AG04450 (cell line): ENCODE results near the gene NME1. TPM values are rescaled to one million over a fixed set of nuclear protein-coding genes. Genes with fewer than 3 reads are reported as not detected.
"Not testable (repeated sequence)": the region's sequence is repeated elsewhere in the genome, so short reads cannot be mapped to it uniquely, and the experiment has no call there.

Source experiments
- CTCF ChIA-PET: fragments of 300-600, 350-600 bp; formaldehyde crosslinking; extraction: SDS; loops from one replicate; lab custom pipeline; 2022; ENCODE audit warnings: antibody characterized with exemption, inconsistent platforms; lab: Charles Lee
- POLR2A ChIA-PET: fragments of 350-600 bp; formaldehyde crosslinking; extraction: SDS; loops from one replicate; lab custom pipeline; 2021; ENCODE audit warnings: antibody characterized with exemption, inconsistent platforms; lab: Yijun Ruan, JAX
- DNase-seq: peaks from one replicate; pipeline ENCODE4 v3.0.0-alpha.2; 2011; ENCODE audit warnings: low read depth, low spot score
- H3K27ac ChIP-seq: one replicate; pipeline ENCODE4 v1.5.1; 2012; ENCODE audit warnings: low read depth, low read length, control low read depth
- H3K27me3 ChIP-seq: one replicate; pipeline ENCODE4 v1.6.0; 2012; ENCODE audit warnings: low read length; ENCODE audit not compliant: control insufficient read depth, insufficient read depth
- H3K4me3 ChIP-seq: 2 replicates; pipeline ENCODE4 v1.5.1; 2011; ENCODE audit warnings: mild to moderate bottlenecking, low read depth, low read length, control low read depth
- H3K9me3 ChIP-seq: 2 replicates; pipeline ENCODE4 v1.5.1; 2012; ENCODE audit warnings: low read length; ENCODE audit not compliant: control insufficient read depth, insufficient read depth
- polyA minus RNA-seq: library from RNA; depleted of rRNA, polyadenylated mRNA; stranded (reverse); fragments of >200 nt; gene quantifications from 2 replicates; pipeline ENCODE4 v1.2.3, GENCODE V29; 2011; rRNA and poly(A)+ RNA removed
- polyA plus RNA-seq: library from polyadenylated mRNA; depleted of rRNA; stranded (reverse); fragments of >200 nt; gene quantifications from 2 replicates; pipeline ENCODE4 v1.2.3, GENCODE V29; 2011; rRNA removed
- TF ChIP-seq, protein P1 (sequence below): IDR thresholded peaks from 2 replicates; pipeline ENCODE4 v1.5.1; 2011; ENCODE audit warnings: low read depth, low read length, control low read depth, inconsistent platforms

NME1 gene
- polyA plus RNA-seq = 271 and 350 TPM in 2 replicates
- 61.7 and 69.7 TPM in 2 replicates for polyA minus RNA-seq

DNA sequence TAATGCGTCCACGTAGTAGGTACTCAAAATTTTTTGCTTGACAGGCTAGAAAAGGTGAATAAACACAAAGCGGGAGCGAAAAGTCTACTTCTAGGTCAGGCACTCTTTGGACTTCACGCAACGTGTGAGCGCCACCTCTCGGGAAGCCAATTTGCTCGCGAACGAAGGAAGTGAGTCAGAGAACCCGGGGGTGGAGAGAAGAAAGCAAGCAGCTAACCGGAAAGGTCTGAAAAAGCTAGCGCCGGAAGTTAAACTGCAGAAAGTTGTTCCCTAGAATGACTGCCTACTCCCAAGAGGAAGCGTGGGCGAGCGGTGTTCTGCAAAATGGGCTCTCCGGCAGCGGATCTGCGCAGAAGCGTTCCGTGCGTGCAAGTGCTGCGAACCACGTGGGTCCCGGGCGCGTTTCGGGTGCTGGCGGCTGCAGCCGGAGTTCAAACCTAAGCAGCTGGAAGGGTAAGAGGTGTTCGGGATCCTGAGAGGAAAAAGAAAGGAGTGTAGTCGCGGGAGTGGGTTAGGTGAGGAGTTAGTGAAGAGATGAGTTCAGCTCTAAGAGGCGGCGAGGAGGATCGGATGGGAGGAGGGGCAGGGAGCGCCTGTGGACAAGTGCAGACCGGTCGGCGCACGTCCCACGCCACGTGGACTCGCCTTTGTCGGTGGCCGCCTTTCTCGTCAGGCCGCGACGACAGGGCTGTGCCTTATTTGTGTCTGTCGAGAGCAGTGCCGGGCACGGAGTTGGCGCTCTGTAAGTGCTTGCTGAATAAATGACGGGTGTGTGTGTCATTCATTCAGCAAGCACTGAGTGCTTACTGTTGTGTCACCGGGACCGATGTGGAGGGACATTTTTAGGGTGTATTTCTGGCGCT is at the start of gene NME1:
NME1 (plus strand) TSS at position 350 of the 863 bp plus-strand sequence. CDS start 2,096 bp downstream, outside the sequence.
- ChIA-PET POLR2A (interaction anchor here (0.8 to 1.0 kb wide), 4 partner anchors 12 to 208 kb away, joined by 3 to 10 read pairs (median 4); partner anchors contain the start of genes NME2 and SPAG9), CTCF (interaction anchor here (0.6 to 7.4 kb wide), 39 partner anchors 9 to 305 kb away, joined by 3 to 204 read pairs (median 4); partner anchors contain the start of gene SPAG9)
- Histone ChIP-seq H3K27me3 (no peaks in the 10 kb centered on the region), H3K4me3 (peak within 1 kb of the TSS; percentile 92), H3K27ac (peak within 1 kb of the TSS; percentile 65), H3K9me3 (no peaks in the 10 kb centered on the region; the same call in 1 of the 2 replicates)
- TF ChIP-seq, protein P1, sequence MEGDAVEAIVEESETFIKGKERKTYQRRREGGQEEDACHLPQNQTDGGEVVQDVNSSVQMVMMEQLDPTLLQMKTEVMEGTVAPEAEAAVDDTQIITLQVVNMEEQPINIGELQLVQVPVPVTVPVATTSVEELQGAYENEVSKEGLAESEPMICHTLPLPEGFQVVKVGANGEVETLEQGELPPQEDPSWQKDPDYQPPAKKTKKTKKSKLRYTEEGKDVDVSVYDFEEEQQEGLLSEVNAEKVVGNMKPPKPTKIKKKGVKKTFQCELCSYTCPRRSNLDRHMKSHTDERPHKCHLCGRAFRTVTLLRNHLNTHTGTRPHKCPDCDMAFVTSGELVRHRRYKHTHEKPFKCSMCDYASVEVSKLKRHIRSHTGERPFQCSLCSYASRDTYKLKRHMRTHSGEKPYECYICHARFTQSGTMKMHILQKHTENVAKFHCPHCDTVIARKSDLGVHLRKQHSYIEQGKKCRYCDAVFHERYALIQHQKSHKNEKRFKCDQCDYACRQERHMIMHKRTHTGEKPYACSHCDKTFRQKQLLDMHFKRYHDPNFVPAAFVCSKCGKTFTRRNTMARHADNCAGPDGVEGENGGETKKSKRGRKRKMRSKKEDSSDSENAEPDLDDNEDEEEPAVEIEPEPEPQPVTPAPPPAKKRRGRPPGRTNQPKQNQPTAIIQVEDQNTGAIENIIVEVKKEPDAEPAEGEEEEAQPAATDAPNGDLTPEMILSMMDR = peak; percentile 86
- DNase-seq = peak; percentile 99

DNA sequence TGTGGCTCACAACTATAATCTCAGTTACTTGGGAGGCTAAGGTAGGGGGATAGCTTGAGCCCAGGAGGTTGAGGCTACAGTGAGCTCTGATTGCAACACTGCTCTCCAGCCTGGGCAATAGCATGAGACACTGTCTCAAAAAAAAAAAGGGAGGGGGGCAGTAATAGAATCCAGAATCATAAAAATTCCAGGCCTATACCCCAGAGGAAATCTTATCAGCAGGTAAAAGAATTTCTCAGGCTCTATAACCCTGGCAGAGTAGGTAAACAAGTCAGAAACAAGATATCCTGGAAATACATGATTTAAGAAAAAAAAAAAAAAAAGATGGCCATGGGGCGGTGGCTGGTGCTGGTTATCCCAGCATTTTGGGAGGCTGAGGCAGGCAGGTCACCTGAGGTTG is 45.6 kb upstream of the NME1 start:
- TF ChIP-seq, protein P1 = no peak
- no peak for DNase-seq
- Histone ChIP-seq H3K9me3 (no peaks in the 10 kb centered on the region), H3K27ac (no peak overlapping the region), H3K4me3 (no peak overlapping the region), H3K27me3 (no peaks in the 10 kb centered on the region)
- POLR2A ChIA-PET = no interaction called here
- CTCF ChIA-PET = interaction anchor here (0.6 to 0.7 kb wide), 2 partner anchors 22 to 109 kb away, joined by 4 read pairs; no protein-coding TSS in a partner anchor

DNA sequence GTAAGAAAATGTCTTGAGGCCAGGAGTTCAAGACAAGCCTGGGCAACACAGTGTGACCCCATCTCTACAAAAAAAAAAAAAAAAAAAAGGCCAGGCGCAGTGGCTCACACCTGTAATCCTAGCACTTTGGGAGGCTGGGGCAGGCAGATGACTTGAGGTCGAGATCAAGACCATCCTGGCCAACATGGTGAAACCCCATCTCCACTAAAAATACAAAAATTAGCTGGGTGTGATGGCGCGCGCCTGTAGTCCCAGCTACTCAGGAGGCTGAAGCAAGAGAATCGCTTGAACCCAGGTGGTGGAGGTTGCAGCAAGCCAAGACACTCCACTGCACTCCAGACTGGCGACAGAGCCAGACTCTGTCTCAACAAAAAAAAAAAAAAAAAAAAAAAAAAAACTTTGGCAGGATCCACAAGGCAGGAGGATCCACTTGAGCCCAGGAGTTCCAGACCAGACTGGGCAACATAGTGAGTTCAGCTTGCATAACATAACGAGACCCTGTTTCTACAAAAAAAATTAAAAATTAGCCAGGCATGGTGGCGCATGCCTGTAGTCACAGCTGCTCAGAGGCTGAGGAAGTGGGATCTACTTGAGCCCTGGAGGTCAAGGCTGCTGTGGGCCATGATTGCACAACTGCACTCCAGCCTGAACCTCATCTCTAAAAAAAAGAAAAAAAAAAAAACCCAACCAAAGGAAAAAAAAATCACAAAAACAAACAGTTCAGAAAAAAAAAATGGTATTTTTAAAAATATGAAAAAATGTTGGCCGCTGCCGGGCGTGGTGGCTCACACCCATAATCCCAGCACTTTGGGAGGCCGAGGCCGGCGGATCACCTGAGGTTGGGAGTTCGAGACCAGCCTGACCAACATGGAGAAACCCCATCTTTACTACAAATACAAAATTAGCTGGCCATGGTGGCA is 40.8 kb upstream of the NME1 start:
- H3K9me3 ChIP-seq, POLR2A ChIA-PET, H3K4me3 ChIP-seq, DNase-seq, H3K27me3 ChIP-seq, H3K27ac ChIP-seq: not testable (repeated sequence)
- CTCF ChIA-PET = interaction anchor here (0.6 to 1.3 kb wide), 3 partner anchors 40 to 56 kb away, joined by 3 to 5 read pairs (median 3); no protein-coding TSS in a partner anchor

DNA sequence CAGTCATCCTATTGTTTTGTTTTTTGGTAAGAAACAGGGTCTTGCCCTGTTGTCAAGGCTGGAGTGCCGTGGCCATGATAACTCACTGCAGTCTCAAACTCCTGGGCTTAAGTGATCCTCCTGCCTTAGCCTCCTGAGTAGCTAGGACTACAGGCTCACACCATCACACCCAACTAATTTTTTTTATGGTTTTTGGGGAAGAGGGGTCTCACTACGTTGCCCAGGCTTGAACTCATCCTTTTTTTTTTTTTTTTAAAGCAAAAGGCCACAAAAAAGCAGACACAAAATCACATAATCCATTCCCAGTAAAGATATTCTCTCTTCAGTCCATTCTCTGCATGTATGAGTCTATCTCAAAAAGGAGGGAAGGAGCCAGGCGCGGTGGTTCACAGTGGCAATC is 38.2 kb upstream of the NME1 start:
- POLR2A ChIA-PET = interaction anchor here (1.7 kb wide), 1 partner anchor 249 kb away, joined by 4 read pairs; the partner anchor contains the start of gene TOB1
- Histone ChIP-seq H3K9me3 (no peaks in the 10 kb centered on the region; the same call in 1 of the 2 replicates), H3K4me3 (no peak overlapping the region), H3K27ac (no peak overlapping the region), H3K27me3 (no peaks in the 10 kb centered on the region)
- no peak for DNase-seq
- TF ChIP-seq, protein P1 = no peak
- CTCF ChIA-PET = no interaction called here
